ENCODE measurements around the gene PLXDC2. TPM values are rescaled to one million over a fixed set of nuclear protein-coding genes. Genes with fewer than 3 reads are reported as not detected.

The PLXDC2 gene
- total RNA-seq, 1 experiment from 2014 or later, result 0.20 TPM

GRCh38 chr10:19983880-19984565, 167.8 kb downstream of the PLXDC2 start (continued):
- TF ChIP-seq, protein P1, sequence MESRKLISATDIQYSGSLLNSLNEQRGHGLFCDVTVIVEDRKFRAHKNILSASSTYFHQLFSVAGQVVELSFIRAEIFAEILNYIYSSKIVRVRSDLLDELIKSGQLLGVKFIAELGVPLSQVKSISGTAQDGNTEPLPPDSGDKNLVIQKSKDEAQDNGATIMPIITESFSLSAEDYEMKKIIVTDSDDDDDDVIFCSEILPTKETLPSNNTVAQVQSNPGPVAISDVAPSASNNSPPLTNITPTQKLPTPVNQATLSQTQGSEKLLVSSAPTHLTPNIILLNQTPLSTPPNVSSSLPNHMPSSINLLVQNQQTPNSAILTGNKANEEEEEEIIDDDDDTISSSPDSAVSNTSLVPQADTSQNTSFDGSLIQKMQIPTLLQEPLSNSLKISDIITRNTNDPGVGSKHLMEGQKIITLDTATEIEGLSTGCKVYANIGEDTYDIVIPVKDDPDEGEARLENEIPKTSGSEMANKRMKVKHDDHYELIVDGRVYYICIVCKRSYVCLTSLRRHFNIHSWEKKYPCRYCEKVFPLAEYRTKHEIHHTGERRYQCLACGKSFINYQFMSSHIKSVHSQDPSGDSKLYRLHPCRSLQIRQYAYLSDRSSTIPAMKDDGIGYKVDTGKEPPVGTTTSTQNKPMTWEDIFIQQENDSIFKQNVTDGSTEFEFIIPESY (IDR thresholded peaks at IDR 0.05; ENCODE audit: extremely low read depth, insufficient replicate concordance, low read length), result no peak
- TF ChIP-seq CBX3 (IDR thresholded peaks at IDR 0.05; ENCODE audit: low read depth), result no peak

DNA sequence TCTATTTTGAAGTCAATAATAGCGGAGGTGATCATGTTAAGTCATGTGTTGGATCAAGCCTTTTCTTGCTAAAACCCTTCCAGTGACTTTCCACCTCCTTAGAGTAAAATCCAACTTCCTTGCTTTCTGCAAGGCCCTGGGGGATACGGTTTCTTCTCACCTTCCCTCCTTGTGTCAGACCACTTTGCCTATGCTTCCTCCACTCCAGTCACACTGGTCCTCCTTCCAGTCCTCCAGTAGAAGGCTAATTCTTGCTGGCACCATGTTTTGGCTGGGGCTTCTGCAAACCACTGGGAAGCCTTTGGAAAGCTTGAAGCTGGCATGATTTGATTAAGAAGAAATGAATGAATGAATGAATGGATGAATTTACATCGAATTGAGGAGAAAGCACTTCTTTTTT, 169.5 kb downstream of the PLXDC2 start:
- H3K4me3 ChIP-seq (replicated peaks in 1 of 2; ENCODE audit: low read depth in 1 of 2, low read length in 2 of 2), result no peak overlapping the region
- no peaks in the 10 kb centered on the region for H3K9me2 ChIP-seq (ENCODE audit: insufficient read depth)
- no peaks in the 10 kb centered on the region for H3K27me3 ChIP-seq (ENCODE audit: insufficient read depth, low read length)
- intact Hi-C loops (cut with micrococcal nuclease), result no loop called here
- H3K36me3 ChIP-seq (ENCODE audit: control insufficient read depth in 1 of 2, insufficient read depth in 2 of 2, low read length in 2 of 2), result no peaks in the 10 kb centered on the region
- CTCF ChIA-PET, result no interaction called here
- POLR2A ChIA-PET, result no interaction called here
- no peak overlapping the region for H3K27ac ChIP-seq (ENCODE audit: low read depth, low read length)
- DNase-seq (ENCODE audit: low read depth, low spot score), result no peak
- H3K4me2 ChIP-seq (ENCODE audit: low read length), result no peak overlapping the region
- no peak overlapping the region for H3K9ac ChIP-seq (ENCODE audit: low read length)
- no peaks in the 10 kb centered on the region for H3K4me1 ChIP-seq (ENCODE audit: control insufficient read depth in 1 of 2, insufficient read depth in 2 of 2, low read length in 2 of 2)
- BruUV-seq (replicated peaks), result no TSS peak
- no peak for TF ChIP-seq ZFX (IDR thresholded peaks at IDR 0.05)
- no peaks in the 10 kb centered on the region for H3K79me2 ChIP-seq (ENCODE audit: insufficient read depth, low read length)
- ATAC-seq, result no peak
- H3K9me3 ChIP-seq (ENCODE audit: control insufficient read depth in 1 of 2, insufficient read depth in 1 of 2, low read depth in 1 of 2, low read length in 2 of 2), result peaks cover 18 to 26% of the 10 kb centered on the region in 2 experiments; a peak in 3 of 4 replicates
- H4K20me1 ChIP-seq (ENCODE audit: insufficient read depth), result no peaks in the 10 kb centered on the region
- RAD21 ChIA-PET (ENCODE audit: low non-redundant PET in 1 of 2, low total read pairs in 2 of 2, uncharacterized antibody in 2 of 2, unreplicated experiment in 2 of 2), result no interaction called here
- H2AFZ ChIP-seq (ENCODE audit: low read depth, low read length, poor library complexity, severe bottlenecking), result no peak overlapping the region

GRCh38 chr10:19986591-19986990, 170.4 kb downstream of the PLXDC2 start:
- H3K9ac ChIP-seq (ENCODE audit: low read length), result no peak overlapping the region
- no peak for TF ChIP-seq SIN3A (IDR thresholded peaks at IDR 0.05; ENCODE audit: low read depth)
- no peak for TF ChIP-seq SRF (IDR thresholded peaks at IDR 0.05; ENCODE audit: low read depth)
- TF ChIP-seq ATF3 (IDR thresholded peaks at IDR 0.05), result no peak
- TF ChIP-seq, protein P2, sequence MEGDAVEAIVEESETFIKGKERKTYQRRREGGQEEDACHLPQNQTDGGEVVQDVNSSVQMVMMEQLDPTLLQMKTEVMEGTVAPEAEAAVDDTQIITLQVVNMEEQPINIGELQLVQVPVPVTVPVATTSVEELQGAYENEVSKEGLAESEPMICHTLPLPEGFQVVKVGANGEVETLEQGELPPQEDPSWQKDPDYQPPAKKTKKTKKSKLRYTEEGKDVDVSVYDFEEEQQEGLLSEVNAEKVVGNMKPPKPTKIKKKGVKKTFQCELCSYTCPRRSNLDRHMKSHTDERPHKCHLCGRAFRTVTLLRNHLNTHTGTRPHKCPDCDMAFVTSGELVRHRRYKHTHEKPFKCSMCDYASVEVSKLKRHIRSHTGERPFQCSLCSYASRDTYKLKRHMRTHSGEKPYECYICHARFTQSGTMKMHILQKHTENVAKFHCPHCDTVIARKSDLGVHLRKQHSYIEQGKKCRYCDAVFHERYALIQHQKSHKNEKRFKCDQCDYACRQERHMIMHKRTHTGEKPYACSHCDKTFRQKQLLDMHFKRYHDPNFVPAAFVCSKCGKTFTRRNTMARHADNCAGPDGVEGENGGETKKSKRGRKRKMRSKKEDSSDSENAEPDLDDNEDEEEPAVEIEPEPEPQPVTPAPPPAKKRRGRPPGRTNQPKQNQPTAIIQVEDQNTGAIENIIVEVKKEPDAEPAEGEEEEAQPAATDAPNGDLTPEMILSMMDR (IDR thresholded peaks at IDR 0.05 in 2 of 3, conservative IDR thresholded peaks at IDR 0.05 in 1 of 3; ENCODE audit: borderline replicate concordance in 1 of 3, insufficient read depth in 1 of 3, low read depth in 2 of 3, low read length in 2 of 3), result no peak
- no peak for TF ChIP-seq RAD21 (IDR thresholded peaks at IDR 0.05; ENCODE audit: low read depth)
- no peak for TF ChIP-seq POLR2AphosphoS5 (IDR thresholded peaks at IDR 0.05; ENCODE audit: low read depth, low read length)
- TF ChIP-seq SP1 (IDR thresholded peaks at IDR 0.05; ENCODE audit: low read depth), result no peak
- TF ChIP-seq, protein P3, sequence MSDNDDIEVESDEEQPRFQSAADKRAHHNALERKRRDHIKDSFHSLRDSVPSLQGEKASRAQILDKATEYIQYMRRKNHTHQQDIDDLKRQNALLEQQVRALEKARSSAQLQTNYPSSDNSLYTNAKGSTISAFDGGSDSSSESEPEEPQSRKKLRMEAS (IDR thresholded peaks at IDR 0.05), result no peak
- TF ChIP-seq ELF1 (IDR thresholded peaks at IDR 0.05; ENCODE audit: borderline replicate concordance, low read depth), result no peak

More at GRCh38 chr10:19986591-19986990, 170.4 kb downstream of the PLXDC2 start:
- no TSS peak for BruUV-seq (replicated peaks)
- POLR2A ChIA-PET, result no interaction called here
- H4K20me1 ChIP-seq (ENCODE audit: insufficient read depth), result no peaks in the 10 kb centered on the region
- no peak overlapping the region for H2AFZ ChIP-seq (ENCODE audit: low read depth, low read length, poor library complexity, severe bottlenecking)
- peaks cover 18 to 24% of the 10 kb centered on the region in 2 experiments; a peak in 3 of 4 replicates for H3K9me3 ChIP-seq (ENCODE audit: control insufficient read depth in 1 of 2, insufficient read depth in 1 of 2, low read depth in 1 of 2, low read length in 2 of 2)
- H3K4me1 ChIP-seq (ENCODE audit: control insufficient read depth in 1 of 2, insufficient read depth in 2 of 2, low read length in 2 of 2), result no peaks in the 10 kb centered on the region
- no peak overlapping the region for H3K27ac ChIP-seq (ENCODE audit: low read depth, low read length)
- DNase-seq (ENCODE audit: low read depth, low spot score), result no peak
- RAD21 ChIA-PET (ENCODE audit: low non-redundant PET in 1 of 2, low total read pairs in 2 of 2, uncharacterized antibody in 2 of 2, unreplicated experiment in 2 of 2), result no interaction called here
- CTCF ChIA-PET, result no interaction called here
- no peaks in the 10 kb centered on the region for H3K27me3 ChIP-seq (ENCODE audit: insufficient read depth, low read length)
- H3K4me3 ChIP-seq (replicated peaks in 1 of 2; ENCODE audit: low read depth in 1 of 2, low read length in 2 of 2), result no peak overlapping the region
- no peaks in the 10 kb centered on the region for H3K9me2 ChIP-seq (ENCODE audit: insufficient read depth)
- H3K36me3 ChIP-seq (ENCODE audit: control insufficient read depth in 1 of 2, insufficient read depth in 2 of 2, low read length in 2 of 2), result no peaks in the 10 kb centered on the region
- no peak for ATAC-seq
- H3K4me2 ChIP-seq (ENCODE audit: low read length), result no peak overlapping the region
- no peaks in the 10 kb centered on the region for H3K79me2 ChIP-seq (ENCODE audit: insufficient read depth, low read length)
- intact Hi-C loops (cut with micrococcal nuclease), result no loop called here

All from HCT116 (cell line).